ENCODE data around the gene CDH4. TPM values are rescaled to one million over a fixed set of nuclear protein-coding genes. Genes with fewer than 3 reads are reported as not detected.

Gene CDH4
- total RNA-seq, 2 experiments from 2014 or later = 0.10 to 0.21 TPM

- H3K27me3 Mint-ChIP-seq = peaks cover 3% of the 10 kb centered on the region
- no peak for DNase-seq
- no peaks in the 10 kb centered on the region for H3K36me3 Mint-ChIP-seq
- POLR2A ChIA-PET = no interaction called here
- H3K4me1 Mint-ChIP-seq (ENCODE audit: low read depth) = no peaks in the 10 kb centered on the region
- H3K27ac Mint-ChIP-seq = no peak overlapping the region
- no peak overlapping the region for H3K4me3 Mint-ChIP-seq
- intact Hi-C loops (cut with micrococcal nuclease) = no loop called here
- H3K9me3 Mint-ChIP-seq = no peaks in the 10 kb centered on the region
- CTCF ChIA-PET = no interaction called here
Observed at GRCh38 chr20:61830991-61831390, 578.9 kb downstream of the CDH4 start.

- intact Hi-C loops (cut with micrococcal nuclease) = no loop called here
- Mint-ChIP-seq H3K36me3 (no peaks in the 10 kb centered on the region), H3K27ac (no peak overlapping the region), H3K4me3 (no peak overlapping the region), H3K4me1 (ENCODE audit: low read depth) (no peaks in the 10 kb centered on the region), H3K27me3 (peaks cover 3% of the 10 kb centered on the region), H3K9me3 (no peaks in the 10 kb centered on the region)
- ChIA-PET CTCF (no interaction called here), POLR2A (no interaction called here)
- DNase-seq = no peak
Observed at GRCh38 chr20:61832181-61832580, 580.1 kb downstream of the CDH4 start.

GRCh38 chr20:61833807-61834610, 581.9 kb downstream of the CDH4 start:
- POLR2A ChIA-PET = no interaction called here
- DNase-seq = no peak
- intact Hi-C loops (cut with micrococcal nuclease) = no loop called here
- no peak overlapping the region for H3K4me3 Mint-ChIP-seq
- CTCF ChIA-PET = no interaction called here
- no peaks in the 10 kb centered on the region for H3K36me3 Mint-ChIP-seq
- peaks cover 3% of the 10 kb centered on the region for H3K27me3 Mint-ChIP-seq
- H3K9me3 Mint-ChIP-seq = no peaks in the 10 kb centered on the region
- H3K27ac Mint-ChIP-seq = no peak overlapping the region
- H3K4me1 Mint-ChIP-seq (ENCODE audit: low read depth) = no peaks in the 10 kb centered on the region

GRCh38 chr20:61835301-61835700, 583.2 kb downstream of the CDH4 start:
- Mint-ChIP-seq H3K4me3 (no peak overlapping the region), H3K27ac (no peak overlapping the region), H3K9me3 (no peaks in the 10 kb centered on the region), H3K27me3 (peaks cover 3% of the 10 kb centered on the region), H3K36me3 (no peaks in the 10 kb centered on the region), H3K4me1 (ENCODE audit: low read depth) (no peaks in the 10 kb centered on the region)
- DNase-seq = no peak
- intact Hi-C loops (cut with micrococcal nuclease) = no loop called here
- CTCF ChIA-PET = no interaction called here
- POLR2A ChIA-PET = no interaction called here

- intact Hi-C loops (cut with micrococcal nuclease) = no loop called here
- Mint-ChIP-seq H3K9me3 (no peaks in the 10 kb centered on the region), H3K36me3 (no peaks in the 10 kb centered on the region), H3K27me3 (peaks cover 3% of the 10 kb centered on the region), H3K4me1 (ENCODE audit: low read depth) (no peaks in the 10 kb centered on the region), H3K4me3 (no peak overlapping the region), H3K27ac (no peak overlapping the region)
- ChIA-PET CTCF (no interaction called here), POLR2A (no interaction called here)
- DNase-seq = no peak
Observed at GRCh38 chr20:61835791-61836350, 583.8 kb downstream of the CDH4 start.

GRCh38 chr20:61837200-61837599, 585.1 kb downstream of the CDH4 start:
- CTCF ChIA-PET = no interaction called here
- no peaks in the 10 kb centered on the region for H3K36me3 Mint-ChIP-seq
- no peak for DNase-seq
- no peak overlapping the region for H3K27ac Mint-ChIP-seq
- H3K4me1 Mint-ChIP-seq (ENCODE audit: low read depth) = no peaks in the 10 kb centered on the region
- no peak overlapping the region for H3K4me3 Mint-ChIP-seq
- intact Hi-C loops (cut with micrococcal nuclease) = no loop called here
- POLR2A ChIA-PET = no interaction called here
- peaks cover 2% of the 10 kb centered on the region for H3K27me3 Mint-ChIP-seq
- no peaks in the 10 kb centered on the region for H3K9me3 Mint-ChIP-seq

GRCh38 chr20:61839223-61839911, 587.3 kb downstream of the CDH4 start:
- H3K36me3 Mint-ChIP-seq = no peaks in the 10 kb centered on the region
- H3K27me3 Mint-ChIP-seq = no peaks in the 10 kb centered on the region
- ChIA-PET POLR2A (no interaction called here), CTCF (no interaction called here)
- H3K4me3 Mint-ChIP-seq = no peak overlapping the region
- no peaks in the 10 kb centered on the region for H3K4me1 Mint-ChIP-seq (ENCODE audit: low read depth)
- intact Hi-C loops (cut with micrococcal nuclease) = no loop called here
- H3K27ac Mint-ChIP-seq = no peak overlapping the region
- no peak for DNase-seq
- H3K9me3 Mint-ChIP-seq = no peaks in the 10 kb centered on the region

- no peaks in the 10 kb centered on the region for H3K27me3 Mint-ChIP-seq
- DNase-seq = no peak
- ChIA-PET CTCF (no interaction called here), POLR2A (no interaction called here)
- H3K36me3 Mint-ChIP-seq = no peaks in the 10 kb centered on the region
- intact Hi-C loops (cut with micrococcal nuclease) = no loop called here
- no peak overlapping the region for H3K4me3 Mint-ChIP-seq
- no peaks in the 10 kb centered on the region for H3K4me1 Mint-ChIP-seq (ENCODE audit: low read depth)
- H3K9me3 Mint-ChIP-seq = no peaks in the 10 kb centered on the region
- H3K27ac Mint-ChIP-seq = no peak overlapping the region
Observed at GRCh38 chr20:61839912-61840778, 588.1 kb downstream of the CDH4 start.

GRCh38 chr20:61840779-61841455, 588.9 kb downstream of the CDH4 start:
- Mint-ChIP-seq H3K4me3 (no peak overlapping the region), H3K27me3 (no peaks in the 10 kb centered on the region), H3K27ac (no peak overlapping the region), H3K9me3 (no peaks in the 10 kb centered on the region), H3K36me3 (no peaks in the 10 kb centered on the region), H3K4me1 (ENCODE audit: low read depth) (no peaks in the 10 kb centered on the region)
- no peak for DNase-seq
- POLR2A ChIA-PET = no interaction called here
- intact Hi-C loops (cut with micrococcal nuclease) = no loop called here
- CTCF ChIA-PET = no interaction called here

GRCh38 chr20:61841551-61841950, 589.5 kb downstream of the CDH4 start:
- H3K27me3 Mint-ChIP-seq = no peaks in the 10 kb centered on the region
- H3K4me1 Mint-ChIP-seq (ENCODE audit: low read depth) = no peaks in the 10 kb centered on the region
- H3K36me3 Mint-ChIP-seq = no peaks in the 10 kb centered on the region
- ChIA-PET CTCF (no interaction called here), POLR2A (no interaction called here)
- H3K4me3 Mint-ChIP-seq = no peak overlapping the region
- no peak for DNase-seq
- no peaks in the 10 kb centered on the region for H3K9me3 Mint-ChIP-seq
- intact Hi-C loops (cut with micrococcal nuclease) = no loop called here
- H3K27ac Mint-ChIP-seq = no peak overlapping the region

GRCh38 chr20:61841966-61842365, 589.9 kb downstream of the CDH4 start:
- Mint-ChIP-seq H3K27ac (no peak overlapping the region), H3K9me3 (no peaks in the 10 kb centered on the region), H3K36me3 (no peaks in the 10 kb centered on the region), H3K4me1 (ENCODE audit: low read depth) (no peaks in the 10 kb centered on the region), H3K27me3 (no peaks in the 10 kb centered on the region), H3K4me3 (no peak overlapping the region)
- ChIA-PET CTCF (no interaction called here), POLR2A (no interaction called here)
- no peak for DNase-seq
- intact Hi-C loops (cut with micrococcal nuclease) = no loop called here

- H3K36me3 Mint-ChIP-seq = no peaks in the 10 kb centered on the region
- H3K27ac Mint-ChIP-seq = no peak overlapping the region
- intact Hi-C loops (cut with micrococcal nuclease) = no loop called here
- no peaks in the 10 kb centered on the region for H3K4me1 Mint-ChIP-seq (ENCODE audit: low read depth)
- H3K9me3 Mint-ChIP-seq = no peaks in the 10 kb centered on the region
- POLR2A ChIA-PET = no interaction called here
- no peak overlapping the region for H3K4me3 Mint-ChIP-seq
- no peak for DNase-seq
- no peaks in the 10 kb centered on the region for H3K27me3 Mint-ChIP-seq
- CTCF ChIA-PET = no interaction called here
Observed at GRCh38 chr20:61844621-61845020, 592.6 kb downstream of the CDH4 start.
